ENCODE data around the gene NAXD. TPM values are rescaled to one million over a fixed set of nuclear protein-coding genes. Genes with fewer than 3 reads are reported as not detected.

NAXD gene
- total and polyA plus RNA-seq, 2 experiments from 2014 or later, result 16.9 to 18.5 TPM

DNA sequence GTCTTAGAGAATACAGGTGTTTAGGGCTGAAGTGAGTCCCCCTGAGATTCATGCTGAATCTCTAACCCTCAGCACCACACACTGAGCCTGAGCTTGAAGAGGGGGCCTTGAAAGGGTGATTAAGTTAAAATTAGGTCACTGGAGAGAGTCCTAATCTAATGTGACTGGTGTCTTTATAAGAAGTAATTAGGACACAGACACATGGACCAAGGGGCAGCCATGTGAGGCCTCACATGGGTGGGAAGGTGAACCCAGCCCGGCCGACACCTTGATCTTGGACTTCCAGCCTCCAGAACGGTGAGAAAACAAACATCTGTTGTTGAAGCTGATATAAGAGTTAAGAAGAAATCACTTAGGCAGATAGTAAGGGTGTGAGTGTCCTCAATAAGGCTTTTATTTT, 46.7 kb upstream of the NAXD start:
- Histone ChIP-seq H3K36me3 (ENCODE audit: insufficient read depth) (no peaks in the 10 kb centered on the region), H4K20me1 (replicated peaks; ENCODE audit: insufficient read depth) (no peaks in the 10 kb centered on the region), H2AFZ (no peak overlapping the region), H3K4me3 (no peak overlapping the region), H3K79me2 (replicated peaks; ENCODE audit: insufficient read depth) (no peaks in the 10 kb centered on the region), H3F3A (replicated peaks; ENCODE audit: low read depth) (no peaks in the 10 kb centered on the region), H3K27ac (ENCODE audit: low read depth) (no peak overlapping the region), H3K9me2 (ENCODE audit: insufficient read depth) (no peaks in the 10 kb centered on the region), H3K4me2 (no peak overlapping the region), H3K4me1 (ENCODE audit: insufficient read depth) (no peaks in the 10 kb centered on the region; the same call in 1 of the 2 replicates), H3K27me3 (ENCODE audit: insufficient read depth) (no peaks in the 10 kb centered on the region)
- peaks cover 24% of the 10 kb centered on the region for H3K4me1 Mint-ChIP-seq
- no peak overlapping the region for H3K27ac Mint-ChIP-seq
- H3K36me3 Mint-ChIP-seq (ENCODE audit: low read depth), result no peaks in the 10 kb centered on the region; the same call in 2 of the 3 replicates
- DNase-seq (ENCODE audit: low spot score), result no peak
- peaks cover 18% of the 10 kb centered on the region for H3K27me3 Mint-ChIP-seq (ENCODE audit: insufficient read depth, low read depth, poor library complexity)
- no peak for ATAC-seq
- H3K9me3 Mint-ChIP-seq, result no peaks in the 10 kb centered on the region
- TF ChIP-seq POLR2AphosphoS5 (IDR thresholded peaks at IDR 0.05; ENCODE audit: low read depth) (no peak), EZH2phosphoT487 (IDR thresholded peaks at IDR 0.05; ENCODE audit: unreplicated experiment) (no peak), ETS1 (IDR thresholded peaks at IDR 0.05) (no peak), EZH2 (IDR thresholded peaks at IDR 0.05; ENCODE audit: low read depth, unreplicated experiment) (no peak), CREB1 (CRISPR knock-in tag; IDR thresholded peaks at IDR 0.05; ENCODE audit: low read depth) (no peak), ZNF331 (CRISPR knock-in tag; IDR thresholded peaks at IDR 0.05; ENCODE audit: low read depth) (no peak), STAT1 (IDR thresholded peaks at IDR 0.05; ENCODE audit: unreplicated experiment) (no peak), NANOG (IDR thresholded peaks at IDR 0.05; ENCODE audit: borderline replicate concordance) (no peak), ZNF114 (CRISPR knock-in tag; IDR thresholded peaks at IDR 0.05) (no peak), JUNB (IDR thresholded peaks at IDR 0.05; ENCODE audit: unreplicated experiment) (no peak)
- TF ChIP-seq, protein P1, sequence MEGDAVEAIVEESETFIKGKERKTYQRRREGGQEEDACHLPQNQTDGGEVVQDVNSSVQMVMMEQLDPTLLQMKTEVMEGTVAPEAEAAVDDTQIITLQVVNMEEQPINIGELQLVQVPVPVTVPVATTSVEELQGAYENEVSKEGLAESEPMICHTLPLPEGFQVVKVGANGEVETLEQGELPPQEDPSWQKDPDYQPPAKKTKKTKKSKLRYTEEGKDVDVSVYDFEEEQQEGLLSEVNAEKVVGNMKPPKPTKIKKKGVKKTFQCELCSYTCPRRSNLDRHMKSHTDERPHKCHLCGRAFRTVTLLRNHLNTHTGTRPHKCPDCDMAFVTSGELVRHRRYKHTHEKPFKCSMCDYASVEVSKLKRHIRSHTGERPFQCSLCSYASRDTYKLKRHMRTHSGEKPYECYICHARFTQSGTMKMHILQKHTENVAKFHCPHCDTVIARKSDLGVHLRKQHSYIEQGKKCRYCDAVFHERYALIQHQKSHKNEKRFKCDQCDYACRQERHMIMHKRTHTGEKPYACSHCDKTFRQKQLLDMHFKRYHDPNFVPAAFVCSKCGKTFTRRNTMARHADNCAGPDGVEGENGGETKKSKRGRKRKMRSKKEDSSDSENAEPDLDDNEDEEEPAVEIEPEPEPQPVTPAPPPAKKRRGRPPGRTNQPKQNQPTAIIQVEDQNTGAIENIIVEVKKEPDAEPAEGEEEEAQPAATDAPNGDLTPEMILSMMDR (conservative IDR thresholded peaks at IDR 0.05; ENCODE audit: low read depth in 2 of 2), result no peak
- TF ChIP-seq, protein P2, sequence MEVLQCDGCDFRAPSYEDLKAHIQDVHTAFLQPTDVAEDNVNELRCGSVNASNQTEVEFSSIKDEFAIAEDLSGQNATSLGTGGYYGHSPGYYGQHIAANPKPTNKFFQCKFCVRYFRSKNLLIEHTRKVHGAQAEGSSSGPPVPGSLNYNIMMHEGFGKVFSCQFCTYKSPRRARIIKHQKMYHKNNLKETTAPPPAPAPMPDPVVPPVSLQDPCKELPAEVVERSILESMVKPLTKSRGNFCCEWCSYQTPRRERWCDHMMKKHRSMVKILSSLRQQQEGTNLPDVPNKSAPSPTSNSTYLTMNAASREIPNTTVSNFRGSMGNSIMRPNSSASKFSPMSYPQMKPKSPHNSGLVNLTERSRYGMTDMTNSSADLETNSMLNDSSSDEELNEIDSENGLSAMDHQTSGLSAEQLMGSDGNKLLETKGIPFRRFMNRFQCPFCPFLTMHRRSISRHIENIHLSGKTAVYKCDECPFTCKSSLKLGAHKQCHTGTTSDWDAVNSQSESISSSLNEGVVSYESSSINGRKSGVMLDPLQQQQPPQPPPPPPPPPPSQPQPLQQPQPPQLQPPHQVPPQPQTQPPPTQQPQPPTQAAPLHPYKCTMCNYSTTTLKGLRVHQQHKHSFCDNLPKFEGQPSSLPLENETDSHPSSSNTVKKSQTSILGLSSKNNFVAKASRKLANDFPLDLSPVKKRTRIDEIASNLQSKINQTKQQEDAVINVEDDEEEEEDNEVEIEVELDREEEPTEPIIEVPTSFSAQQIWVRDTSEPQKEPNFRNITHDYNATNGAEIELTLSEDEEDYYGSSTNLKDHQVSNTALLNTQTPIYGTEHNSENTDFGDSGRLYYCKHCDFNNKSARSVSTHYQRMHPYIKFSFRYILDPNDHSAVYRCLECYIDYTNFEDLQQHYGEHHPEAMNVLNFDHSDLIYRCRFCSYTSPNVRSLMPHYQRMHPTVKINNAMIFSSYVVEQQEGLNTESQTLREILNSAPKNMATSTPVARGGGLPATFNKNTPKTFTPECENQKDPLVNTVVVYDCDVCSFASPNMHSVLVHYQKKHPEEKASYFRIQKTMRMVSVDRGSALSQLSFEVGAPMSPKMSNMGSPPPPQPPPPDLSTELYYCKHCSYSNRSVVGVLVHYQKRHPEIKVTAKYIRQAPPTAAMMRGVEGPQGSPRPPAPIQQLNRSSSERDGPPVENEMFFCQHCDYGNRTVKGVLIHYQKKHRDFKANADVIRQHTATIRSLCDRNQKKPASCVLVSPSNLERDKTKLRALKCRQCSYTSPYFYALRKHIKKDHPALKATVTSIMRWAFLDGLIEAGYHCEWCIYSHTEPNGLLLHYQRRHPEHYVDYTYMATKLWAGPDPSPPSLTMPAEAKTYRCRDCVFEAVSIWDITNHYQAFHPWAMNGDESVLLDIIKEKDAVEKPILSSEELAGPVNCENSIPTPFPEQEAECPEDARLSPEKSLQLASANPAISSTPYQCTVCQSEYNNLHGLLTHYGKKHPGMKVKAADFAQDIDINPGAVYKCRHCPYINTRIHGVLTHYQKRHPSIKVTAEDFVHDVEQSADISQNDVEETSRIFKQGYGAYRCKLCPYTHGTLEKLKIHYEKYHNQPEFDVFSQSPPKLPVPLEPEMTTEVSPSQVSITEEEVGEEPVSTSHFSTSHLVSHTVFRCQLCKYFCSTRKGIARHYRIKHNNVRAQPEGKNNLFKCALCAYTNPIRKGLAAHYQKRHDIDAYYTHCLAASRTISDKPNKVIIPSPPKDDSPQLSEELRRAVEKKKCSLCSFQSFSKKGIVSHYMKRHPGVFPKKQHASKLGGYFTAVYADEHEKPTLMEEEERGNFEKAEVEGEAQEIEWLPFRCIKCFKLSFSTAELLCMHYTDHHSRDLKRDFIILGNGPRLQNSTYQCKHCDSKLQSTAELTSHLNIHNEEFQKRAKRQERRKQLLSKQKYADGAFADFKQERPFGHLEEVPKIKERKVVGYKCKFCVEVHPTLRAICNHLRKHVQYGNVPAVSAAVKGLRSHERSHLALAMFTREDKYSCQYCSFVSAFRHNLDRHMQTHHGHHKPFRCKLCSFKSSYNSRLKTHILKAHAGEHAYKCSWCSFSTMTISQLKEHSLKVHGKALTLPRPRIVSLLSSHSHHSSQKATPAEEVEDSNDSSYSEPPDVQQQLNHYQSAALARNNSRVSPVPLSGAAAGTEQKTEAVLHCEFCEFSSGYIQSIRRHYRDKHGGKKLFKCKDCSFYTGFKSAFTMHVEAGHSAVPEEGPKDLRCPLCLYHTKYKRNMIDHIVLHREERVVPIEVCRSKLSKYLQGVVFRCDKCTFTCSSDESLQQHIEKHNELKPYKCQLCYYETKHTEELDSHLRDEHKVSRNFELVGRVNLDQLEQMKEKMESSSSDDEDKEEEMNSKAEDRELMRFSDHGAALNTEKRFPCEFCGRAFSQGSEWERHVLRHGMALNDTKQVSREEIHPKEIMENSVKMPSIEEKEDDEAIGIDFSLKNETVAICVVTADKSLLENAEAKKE (CRISPR knock-in tag; IDR thresholded peaks at IDR 0.05), result no peak
- TF ChIP-seq, protein P3, sequence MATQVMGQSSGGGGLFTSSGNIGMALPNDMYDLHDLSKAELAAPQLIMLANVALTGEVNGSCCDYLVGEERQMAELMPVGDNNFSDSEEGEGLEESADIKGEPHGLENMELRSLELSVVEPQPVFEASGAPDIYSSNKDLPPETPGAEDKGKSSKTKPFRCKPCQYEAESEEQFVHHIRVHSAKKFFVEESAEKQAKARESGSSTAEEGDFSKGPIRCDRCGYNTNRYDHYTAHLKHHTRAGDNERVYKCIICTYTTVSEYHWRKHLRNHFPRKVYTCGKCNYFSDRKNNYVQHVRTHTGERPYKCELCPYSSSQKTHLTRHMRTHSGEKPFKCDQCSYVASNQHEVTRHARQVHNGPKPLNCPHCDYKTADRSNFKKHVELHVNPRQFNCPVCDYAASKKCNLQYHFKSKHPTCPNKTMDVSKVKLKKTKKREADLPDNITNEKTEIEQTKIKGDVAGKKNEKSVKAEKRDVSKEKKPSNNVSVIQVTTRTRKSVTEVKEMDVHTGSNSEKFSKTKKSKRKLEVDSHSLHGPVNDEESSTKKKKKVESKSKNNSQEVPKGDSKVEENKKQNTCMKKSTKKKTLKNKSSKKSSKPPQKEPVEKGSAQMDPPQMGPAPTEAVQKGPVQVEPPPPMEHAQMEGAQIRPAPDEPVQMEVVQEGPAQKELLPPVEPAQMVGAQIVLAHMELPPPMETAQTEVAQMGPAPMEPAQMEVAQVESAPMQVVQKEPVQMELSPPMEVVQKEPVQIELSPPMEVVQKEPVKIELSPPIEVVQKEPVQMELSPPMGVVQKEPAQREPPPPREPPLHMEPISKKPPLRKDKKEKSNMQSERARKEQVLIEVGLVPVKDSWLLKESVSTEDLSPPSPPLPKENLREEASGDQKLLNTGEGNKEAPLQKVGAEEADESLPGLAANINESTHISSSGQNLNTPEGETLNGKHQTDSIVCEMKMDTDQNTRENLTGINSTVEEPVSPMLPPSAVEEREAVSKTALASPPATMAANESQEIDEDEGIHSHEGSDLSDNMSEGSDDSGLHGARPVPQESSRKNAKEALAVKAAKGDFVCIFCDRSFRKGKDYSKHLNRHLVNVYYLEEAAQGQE (IDR thresholded peaks at IDR 0.05; ENCODE audit: unreplicated experiment), result no peak
- no peak overlapping the region for H3K4me3 Mint-ChIP-seq

Measured in GM23338 (cell line).